VCaP (cell line): ENCODE data around the gene PYY.
"Not testable (repeated sequence)": the region's sequence is repeated elsewhere in the genome, so short reads cannot be mapped to it uniquely, and the experiment has no call there.

Source experiments
- H3K27ac ChIP-seq: fragments of 450-650 bp; 2 replicates; pipeline ENCODE4 v1.5.1; 2017
- TF ChIP-seq, protein P1 (sequence below): fragments of 450-650 bp; conservative IDR thresholded peaks from 2 replicates; pipeline ENCODE4 v1.5.1; 2017; ENCODE audit warnings: mild to moderate bottlenecking, moderate library complexity

PYY gene

DNA sequence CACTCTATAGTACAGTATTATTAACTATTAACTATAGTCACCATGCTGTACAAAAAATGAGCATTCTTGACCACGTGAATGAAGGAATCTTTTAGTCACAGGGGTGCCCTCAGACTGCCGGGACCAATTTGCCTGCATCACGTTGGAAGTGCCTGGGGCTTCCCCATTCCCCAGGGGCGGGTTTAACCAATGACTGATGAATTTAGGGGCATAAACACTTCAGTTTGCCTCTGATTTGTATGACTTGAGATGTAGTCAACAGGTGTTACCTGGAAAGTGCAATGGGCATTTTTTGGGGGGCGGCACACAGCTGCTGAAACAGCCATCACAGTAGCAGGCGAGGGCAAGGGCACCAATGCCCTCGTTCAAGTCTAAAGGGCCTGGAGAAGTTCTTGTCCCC, 8.7 kb upstream of the PYY start:
- H3K27ac ChIP-seq, result no peak overlapping the region
- TF ChIP-seq, protein P1, sequence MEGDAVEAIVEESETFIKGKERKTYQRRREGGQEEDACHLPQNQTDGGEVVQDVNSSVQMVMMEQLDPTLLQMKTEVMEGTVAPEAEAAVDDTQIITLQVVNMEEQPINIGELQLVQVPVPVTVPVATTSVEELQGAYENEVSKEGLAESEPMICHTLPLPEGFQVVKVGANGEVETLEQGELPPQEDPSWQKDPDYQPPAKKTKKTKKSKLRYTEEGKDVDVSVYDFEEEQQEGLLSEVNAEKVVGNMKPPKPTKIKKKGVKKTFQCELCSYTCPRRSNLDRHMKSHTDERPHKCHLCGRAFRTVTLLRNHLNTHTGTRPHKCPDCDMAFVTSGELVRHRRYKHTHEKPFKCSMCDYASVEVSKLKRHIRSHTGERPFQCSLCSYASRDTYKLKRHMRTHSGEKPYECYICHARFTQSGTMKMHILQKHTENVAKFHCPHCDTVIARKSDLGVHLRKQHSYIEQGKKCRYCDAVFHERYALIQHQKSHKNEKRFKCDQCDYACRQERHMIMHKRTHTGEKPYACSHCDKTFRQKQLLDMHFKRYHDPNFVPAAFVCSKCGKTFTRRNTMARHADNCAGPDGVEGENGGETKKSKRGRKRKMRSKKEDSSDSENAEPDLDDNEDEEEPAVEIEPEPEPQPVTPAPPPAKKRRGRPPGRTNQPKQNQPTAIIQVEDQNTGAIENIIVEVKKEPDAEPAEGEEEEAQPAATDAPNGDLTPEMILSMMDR, result no peak

DNA sequence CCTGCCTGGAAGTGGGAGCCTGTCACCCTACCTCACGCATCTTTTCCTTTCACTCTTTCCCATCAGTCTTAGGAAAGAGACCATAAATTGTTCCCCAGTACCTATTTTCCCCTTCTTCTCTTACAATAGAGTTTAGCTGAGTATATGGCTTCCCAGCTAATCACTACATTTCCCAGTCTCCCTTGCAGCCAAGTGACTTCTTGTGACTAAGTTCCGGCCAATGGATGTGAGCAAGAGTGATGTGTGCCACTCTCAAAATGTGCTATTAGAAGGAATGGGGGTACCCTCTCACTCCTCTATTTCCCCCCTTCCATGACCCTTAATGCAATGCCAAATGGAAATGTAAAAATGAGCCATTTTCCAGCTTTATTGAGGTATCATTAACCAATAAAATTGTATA, 8.2 kb upstream of the PYY start:
- TF ChIP-seq, protein P1, result no peak
- H3K27ac ChIP-seq, result no peak overlapping the region

DNA sequence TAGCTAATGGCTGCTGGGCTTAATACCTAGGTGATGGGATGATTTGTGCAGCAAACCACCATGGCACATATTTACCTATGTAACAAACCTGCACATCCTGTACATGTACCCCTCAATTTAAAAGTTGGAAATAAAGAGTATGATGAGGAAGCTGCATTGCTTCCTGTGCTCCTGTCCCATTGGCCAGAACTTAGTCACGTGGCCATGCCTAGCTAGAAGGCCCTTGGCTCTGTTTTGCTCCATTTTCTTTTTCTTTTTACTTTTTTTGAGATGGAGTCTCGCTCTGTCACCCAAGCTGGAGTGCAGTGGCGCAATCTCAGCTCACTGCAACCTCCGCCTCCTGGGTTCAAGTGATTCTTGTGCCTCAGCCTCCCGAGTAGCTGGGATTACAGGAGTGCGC, 7.6 kb upstream of the PYY start:
- H3K27ac ChIP-seq, result not testable (repeated sequence)

DNA sequence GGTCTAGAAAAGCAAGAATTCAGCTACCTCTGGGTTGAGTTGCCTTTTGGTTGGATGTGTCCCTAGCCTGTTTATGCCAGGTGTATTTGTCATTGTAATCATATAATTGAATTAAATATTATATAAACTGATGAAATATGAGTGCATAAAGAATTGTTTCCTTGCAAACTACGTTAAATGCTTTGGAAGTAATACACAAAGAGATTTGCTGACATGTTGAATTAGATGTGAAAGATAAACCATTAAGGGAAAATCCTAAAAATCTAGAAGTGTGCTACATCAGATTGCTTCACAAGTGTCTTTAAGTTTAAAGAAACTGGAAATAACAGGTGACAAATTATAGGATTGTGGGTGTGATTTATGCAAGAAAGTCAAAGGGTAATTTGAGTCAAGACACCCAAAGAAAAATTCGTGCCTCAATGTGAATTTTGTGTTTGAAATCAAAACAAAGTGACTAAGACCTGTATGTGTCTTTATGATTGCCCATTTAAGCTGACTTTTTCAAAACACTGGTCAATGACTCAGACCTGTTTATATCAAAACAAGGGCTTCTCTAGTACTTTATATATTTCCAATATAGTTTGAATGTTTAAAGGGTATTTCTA, 5.1 kb upstream of the PYY start:
- no peak overlapping the region for H3K27ac ChIP-seq

DNA sequence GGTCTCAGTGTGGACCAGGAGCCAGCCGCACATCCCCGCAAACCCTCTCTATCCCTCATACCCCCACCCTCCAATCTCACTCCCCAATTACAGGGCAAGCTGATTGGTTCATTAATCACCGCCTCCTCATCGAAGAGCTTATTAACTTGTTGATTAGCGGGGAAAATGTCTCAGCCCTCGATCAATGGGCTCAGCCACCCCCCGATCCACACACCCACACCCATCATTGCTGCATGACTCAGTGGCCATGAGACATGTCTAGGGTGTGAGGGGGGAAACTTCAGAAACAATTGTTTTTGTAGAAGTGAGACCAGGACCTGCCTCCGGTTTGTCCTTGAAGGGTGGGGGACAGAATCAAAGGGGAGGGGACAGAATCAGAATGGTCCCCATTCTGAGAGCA, 2.5 kb upstream of the PYY start:
- no peak overlapping the region for H3K27ac ChIP-seq
- TF ChIP-seq, protein P1, result no peak

More for the DNA sequence above, 5.1 kb upstream of the PYY start:
- TF ChIP-seq, protein P1, result no peak

DNA sequence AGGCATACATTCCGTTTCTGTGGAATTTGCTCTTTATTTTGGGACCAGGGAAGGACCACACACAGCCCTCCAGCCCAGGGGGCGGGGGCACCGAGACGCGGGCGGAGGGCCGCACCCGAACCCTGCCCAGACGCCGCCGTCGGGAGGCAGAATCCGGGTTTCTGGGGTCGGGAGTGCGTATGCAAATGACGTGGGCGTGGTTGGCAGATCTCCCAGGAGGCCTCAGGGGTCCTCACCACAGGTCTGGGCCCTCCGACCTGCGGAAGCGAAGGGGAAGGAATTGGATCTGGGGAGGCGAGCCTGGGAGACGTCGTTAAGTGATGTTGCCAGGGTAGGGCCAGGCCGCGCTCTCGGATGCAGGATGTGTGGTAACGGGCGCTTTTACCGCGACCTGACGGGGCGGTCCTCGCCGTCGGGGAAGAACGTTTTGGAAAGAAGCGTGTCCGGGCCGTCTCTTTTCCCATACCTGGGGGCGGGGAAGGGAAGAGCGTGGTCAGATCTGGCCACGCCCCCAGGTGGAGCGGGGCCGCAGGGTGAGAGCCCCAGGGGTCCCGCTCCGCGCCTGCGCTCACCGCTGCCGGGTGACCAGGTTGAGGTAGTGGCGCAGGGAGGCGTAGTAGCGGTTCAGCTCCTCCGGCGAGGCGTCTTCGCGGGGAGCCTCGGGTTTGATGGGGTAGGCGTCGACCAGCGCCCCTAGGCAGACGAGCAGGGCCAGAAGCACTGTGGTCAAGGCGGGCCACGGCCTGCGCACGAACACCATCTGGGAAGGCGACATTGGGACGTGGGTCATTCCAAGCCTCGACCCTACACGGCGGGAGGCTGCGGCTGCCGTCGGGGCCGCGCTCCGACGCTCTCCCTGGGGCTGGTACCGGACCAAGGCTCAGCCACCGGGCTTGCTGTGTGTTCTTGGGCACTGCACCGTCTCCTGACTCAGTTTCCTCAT, 745 bp downstream of the PYY start:
- TF ChIP-seq, protein P1, result no peak
- no peak overlapping the region for H3K27ac ChIP-seq

DNA sequence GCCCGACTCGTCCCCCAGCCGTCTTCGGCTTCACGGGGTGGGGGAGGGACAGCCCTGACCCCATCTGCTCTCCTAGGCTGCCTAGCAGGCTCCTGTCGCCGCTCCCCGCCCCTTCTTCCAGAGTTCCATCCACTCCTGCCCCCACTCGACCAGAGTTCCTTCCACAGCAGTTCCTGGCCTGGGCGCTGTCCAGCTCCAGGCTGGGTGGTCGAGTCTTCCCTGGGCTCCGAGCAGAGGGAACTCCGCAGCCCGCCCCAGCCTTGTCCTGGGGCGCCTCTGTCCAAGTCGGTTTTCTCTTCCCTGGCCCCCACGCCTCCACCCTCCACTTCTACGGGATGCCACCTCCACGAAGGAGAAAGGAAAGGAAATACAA, 1.4 kb downstream of the PYY start:
- no peak overlapping the region for H3K27ac ChIP-seq
- TF ChIP-seq, protein P1, result no peak

DNA sequence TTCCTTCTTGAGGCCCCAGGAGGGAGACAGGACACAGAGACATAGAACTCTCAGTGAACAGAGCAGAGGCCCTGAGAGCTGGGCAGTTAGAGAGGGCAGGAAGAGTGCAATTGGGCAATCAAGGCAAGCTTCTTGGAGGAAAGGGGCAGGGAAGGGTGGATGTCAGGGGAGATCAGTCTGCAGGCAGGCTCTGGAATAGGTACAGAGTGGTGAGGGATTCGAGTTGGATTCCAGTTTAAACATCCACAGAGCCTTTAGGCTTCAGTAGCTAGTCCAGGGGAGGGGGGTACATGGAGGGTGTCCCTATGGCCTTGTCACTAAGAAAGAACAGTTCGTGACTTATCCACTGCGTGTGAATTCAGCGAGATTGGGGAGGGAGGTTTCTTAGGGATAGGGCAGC, 2.0 kb downstream of the PYY start:
- H3K27ac ChIP-seq, result no peak overlapping the region
- TF ChIP-seq, protein P1, result no peak
